Mesothelial cell of epicardium (in vitro differentiated cells): ENCODE measurements around the gene MND1. TPM values are rescaled to one million over a fixed set of nuclear protein-coding genes. Genes with fewer than 3 reads are reported as not detected.

Experiments used
- DNase-seq, 2 experiments: peaks; one replicate each; pipeline ENCODE4 v3.0.0; 2021; ENCODE audit warnings: low spot score in 2 of 2; ENCODE audit not compliant: unreplicated experiment in 2 of 2
- H3K27ac Mint-ChIP-seq: 2 replicates; pipeline ENCODE4 v1.8.0; 2021; ENCODE audit warnings: mixed read lengths
- H3K27me3 Mint-ChIP-seq: 2 replicates; pipeline ENCODE4 v1.8.0; 2021; ENCODE audit warnings: low read depth, mixed read lengths
- H3K36me3 Mint-ChIP-seq: 2 replicates; pipeline ENCODE4 v1.8.0; 2021; ENCODE audit warnings: mixed read lengths
- H3K4me1 Mint-ChIP-seq: 2 replicates; pipeline ENCODE4 v1.8.0; 2021; ENCODE audit warnings: mixed read lengths
- H3K4me3 Mint-ChIP-seq: 2 replicates; pipeline ENCODE4 v1.8.0; 2021; ENCODE audit warnings: mild to moderate bottlenecking, moderate library complexity, mixed read lengths
- H3K9me3 Mint-ChIP-seq: 2 replicates; pipeline ENCODE4 v1.8.0; 2021; ENCODE audit warnings: mixed read lengths
- CTCF ChIP-seq: fragments of 200-600 bp; sonication (generic); IDR thresholded peaks from one replicate; pipeline ENCODE4 v1.5.0; 2021; ENCODE audit warnings: antibody characterized with exemption; ENCODE audit not compliant: unreplicated experiment
- total RNA-seq: library from RNA; stranded (reverse); gene quantifications from 3 replicates; pipeline ENCODE4 v1.2.1, GENCODE V29; 2021

MND1 gene
- total RNA-seq, 1 donor from 2014 or later: 9.1 TPM

GRCh38 chr4:153327247-153327646 lies 17.2 kb upstream of the MND1 start:
- DNase-seq: no peak
- TF ChIP-seq CTCF: no peak
- Mint-ChIP-seq H3K36me3 (peaks cover 18% of the 10 kb centered on the region), H3K9me3 (no peaks in the 10 kb centered on the region), H3K4me1 (no peaks in the 10 kb centered on the region), H3K27me3 (no peaks in the 10 kb centered on the region), H3K27ac (no peak overlapping the region), H3K4me3 (no peak overlapping the region)

- H3K36me3 Mint-ChIP-seq: peaks cover 28% of the 10 kb centered on the region
- no peak overlapping the region for H3K27ac Mint-ChIP-seq
- DNase-seq: no peak
- H3K4me3 Mint-ChIP-seq: no peak overlapping the region
- no peaks in the 10 kb centered on the region for H3K4me1 Mint-ChIP-seq
- no peaks in the 10 kb centered on the region for H3K27me3 Mint-ChIP-seq
- no peaks in the 10 kb centered on the region for H3K9me3 Mint-ChIP-seq
- TF ChIP-seq CTCF: no peak
Measured at GRCh38 chr4:153332936-153333335, 11.6 kb upstream of the MND1 start.

- Mint-ChIP-seq H3K4me1 (no peaks in the 10 kb centered on the region), H3K36me3 (peaks cover 28% of the 10 kb centered on the region), H3K27me3 (no peaks in the 10 kb centered on the region), H3K9me3 (no peaks in the 10 kb centered on the region), H3K27ac (no peak overlapping the region), H3K4me3 (no peak overlapping the region)
- TF ChIP-seq CTCF: no peak
- DNase-seq: no peak
Measured at GRCh38 chr4:153333874-153334273, 10.6 kb upstream of the MND1 start.

GRCh38 chr4:153335665-153336064 lies 8.8 kb upstream of the MND1 start:
- no peak for DNase-seq
- Mint-ChIP-seq H3K27ac (no peak overlapping the region), H3K27me3 (no peaks in the 10 kb centered on the region), H3K4me3 (no peak overlapping the region), H3K4me1 (no peaks in the 10 kb centered on the region), H3K36me3 (peaks cover 29% of the 10 kb centered on the region), H3K9me3 (no peaks in the 10 kb centered on the region)
- TF ChIP-seq CTCF: no peak

- Mint-ChIP-seq H3K9me3 (no peaks in the 10 kb centered on the region), H3K36me3 (peaks cover 18% of the 10 kb centered on the region), H3K27ac (no peak overlapping the region), H3K4me3 (no peak overlapping the region), H3K27me3 (no peaks in the 10 kb centered on the region), H3K4me1 (no peaks in the 10 kb centered on the region)
- no peak for DNase-seq
- TF ChIP-seq CTCF: no peak
Measured at GRCh38 chr4:153337686-153338085, 6.8 kb upstream of the MND1 start.

- no peak for TF ChIP-seq CTCF
- no peak overlapping the region for H3K4me3 Mint-ChIP-seq
- peaks cover 7% of the 10 kb centered on the region for H3K36me3 Mint-ChIP-seq
- H3K9me3 Mint-ChIP-seq: no peaks in the 10 kb centered on the region
- H3K4me1 Mint-ChIP-seq: peaks cover 12% of the 10 kb centered on the region
- no peak for DNase-seq
- H3K27ac Mint-ChIP-seq: no peak overlapping the region
- no peaks in the 10 kb centered on the region for H3K27me3 Mint-ChIP-seq
Measured at GRCh38 chr4:153341575-153342090, 2.9 kb upstream of the MND1 start.
